GM12878 (cell line): ENCODE measurements around the gene CFAP20. TPM values are rescaled to one million over a fixed set of nuclear protein-coding genes. Genes with fewer than 3 reads are reported as not detected.
A peak's percentile ranks its signal among the peaks of the same experiment; 100 is the strongest.

Experiments
- BHLHE40 ChIP-seq, 2 experiments: fragments of 450-650 bp in 1 of 2; IDR thresholded peaks; 2 replicates each; pipeline ENCODE4 v1.6.1; 2011 to 2017; ENCODE audit warnings: low read depth in 2 of 2, borderline replicate concordance in 1 of 2, improper control_type of control experiment in 1 of 2, low read length in 1 of 2, mild to moderate bottlenecking in 1 of 2
- BMI1 ChIP-seq: fragments of 450-650 bp; IDR thresholded peaks from 2 replicates; pipeline ENCODE4 v1.6.1; 2016; ENCODE audit warnings: mild to moderate bottlenecking, moderate library complexity, borderline replicate concordance
- ETV6 ChIP-seq, 2 experiments: fragments of 450-650 bp in 1 of 2; IDR thresholded peaks in 1 of 2; conservative IDR thresholded peaks in 1 of 2; 2 replicates each; pipeline ENCODE4 v1.6.1; 2014; ENCODE audit warnings: antibody characterized with exemption in 1 of 2, borderline replicate concordance in 1 of 2, low read depth in 1 of 2, mild to moderate bottlenecking in 1 of 2, moderate library complexity in 1 of 2
- GATAD2B ChIP-seq: fragments of 450-650 bp; conservative IDR thresholded peaks from 2 replicates; pipeline ENCODE4 v1.6.1; 2017; ENCODE audit warnings: low read depth, mild to moderate bottlenecking, moderate library complexity
- IRF5 ChIP-seq: fragments of 450-650 bp; IDR thresholded peaks from 2 replicates; pipeline ENCODE4 v1.6.1; 2017; ENCODE audit warnings: borderline replicate concordance
- KAT2A ChIP-seq: conservative IDR thresholded peaks from 2 replicates; pipeline ENCODE4 v1.6.1; 2011; ENCODE audit warnings: low read depth, low read length; ENCODE audit not compliant: control insufficient read depth
- PAX5 ChIP-seq: IDR thresholded peaks from 2 replicates; pipeline ENCODE4 v1.6.1; 2011; ENCODE audit warnings: low read depth, low read length, borderline replicate concordance
- ZBTB11 ChIP-seq: fragments of 450-650 bp; formaldehyde crosslinking; IDR thresholded peaks from 2 replicates; pipeline ENCODE4 v1.5.0; 2022; ENCODE audit warnings: mild to moderate bottlenecking, missing genetic modification characterization
- ZNF207 ChIP-seq: fragments of 450-650 bp; IDR thresholded peaks from 2 replicates; pipeline ENCODE4 v1.6.1; 2014; ENCODE audit warnings: antibody characterized with exemption, mild to moderate bottlenecking, borderline replicate concordance
- polyA plus RNA-seq, 11 experiments: library from polyadenylated mRNA; depleted of rRNA in 4 of 11; unstranded in 6 of 11; stranded (reverse) in 5 of 11; fragments of >200 nt; fragmentation: Nextera tagmentation in 4 of 11; fragmentation: Illumina TruSeq in 1 of 11; extraction: Ambion mirVana in 4 of 11; extraction: Trizol in 1 of 11; gene quantifications; 1 replicate in 1 of 11; 2 replicates in 10 of 11; pipeline versions ENCODE4 v1.2.1 to v1.2.3, GENCODE V29; 2011 to 2016; ENCODE audit warnings: inconsistent platforms in 2 of 11, missing spikeins in 2 of 11, low read depth in 1 of 11
- total RNA-seq, 4 experiments: library from RNA; depleted of rRNA in 3 of 4; stranded (reverse); fragments of >200 nt in 3 of 4; fragmentation: Illumina TruSeq in 1 of 4; extraction: Trizol in 1 of 4; gene quantifications; 2 replicates each; pipeline versions ENCODE4 v1.2.1 to v1.2.3, GENCODE V29; 2013 to 2021

The CFAP20 gene
- total and polyA plus RNA-seq, 10 of the 15 experiments (the other 5 are each of a cell fraction or from before 2014, with no cell fraction given): 10.9 to 61.7 (median 46.2) TPM

GRCh38 chr16:58129097-58129936 is at the start of gene CFAP20 (continued):
- TF ChIP-seq KAT2A: no peak
- no peak for TF ChIP-seq BMI1
- TF ChIP-seq ETV6 (conservative IDR thresholded peaks at IDR 0.05 in 1 of 2, IDR thresholded peaks at IDR 0.05 in 1 of 2; ENCODE audit: borderline replicate concordance in 1 of 2, low read depth in 1 of 2): peak in 1 of 2 experiments; percentile 28; a peak in 1 of 4 replicates
- TF ChIP-seq BHLHE40 (IDR thresholded peaks at IDR 0.05; ENCODE audit: borderline replicate concordance in 1 of 2, low read depth in 2 of 2, low read length in 1 of 2): peak; percentile 86 to 95
- TF ChIP-seq IRF5: no peak
- TF ChIP-seq PAX5: peak; percentile 4
- TF ChIP-seq ZBTB11: no peak
- peak; percentile 84 for TF ChIP-seq ZNF207
- TF ChIP-seq GATAD2B: peak; percentile 73; the same call in 1 of the 2 replicates
- TF ChIP-seq, all 136 proteins: peak for 66
